Measurements from ENCODE around the gene ESRRA. TPM values are rescaled to one million over a fixed set of nuclear protein-coding genes. Genes with fewer than 3 reads are reported as not detected.

Gene ESRRA
- total and polyA plus RNA-seq, 9 of the 15 experiments (the other 6 are each of a cell fraction or from before 2014, with no cell fraction given), result 0.27 to 89.7 (median 23.7) TPM

DNA sequence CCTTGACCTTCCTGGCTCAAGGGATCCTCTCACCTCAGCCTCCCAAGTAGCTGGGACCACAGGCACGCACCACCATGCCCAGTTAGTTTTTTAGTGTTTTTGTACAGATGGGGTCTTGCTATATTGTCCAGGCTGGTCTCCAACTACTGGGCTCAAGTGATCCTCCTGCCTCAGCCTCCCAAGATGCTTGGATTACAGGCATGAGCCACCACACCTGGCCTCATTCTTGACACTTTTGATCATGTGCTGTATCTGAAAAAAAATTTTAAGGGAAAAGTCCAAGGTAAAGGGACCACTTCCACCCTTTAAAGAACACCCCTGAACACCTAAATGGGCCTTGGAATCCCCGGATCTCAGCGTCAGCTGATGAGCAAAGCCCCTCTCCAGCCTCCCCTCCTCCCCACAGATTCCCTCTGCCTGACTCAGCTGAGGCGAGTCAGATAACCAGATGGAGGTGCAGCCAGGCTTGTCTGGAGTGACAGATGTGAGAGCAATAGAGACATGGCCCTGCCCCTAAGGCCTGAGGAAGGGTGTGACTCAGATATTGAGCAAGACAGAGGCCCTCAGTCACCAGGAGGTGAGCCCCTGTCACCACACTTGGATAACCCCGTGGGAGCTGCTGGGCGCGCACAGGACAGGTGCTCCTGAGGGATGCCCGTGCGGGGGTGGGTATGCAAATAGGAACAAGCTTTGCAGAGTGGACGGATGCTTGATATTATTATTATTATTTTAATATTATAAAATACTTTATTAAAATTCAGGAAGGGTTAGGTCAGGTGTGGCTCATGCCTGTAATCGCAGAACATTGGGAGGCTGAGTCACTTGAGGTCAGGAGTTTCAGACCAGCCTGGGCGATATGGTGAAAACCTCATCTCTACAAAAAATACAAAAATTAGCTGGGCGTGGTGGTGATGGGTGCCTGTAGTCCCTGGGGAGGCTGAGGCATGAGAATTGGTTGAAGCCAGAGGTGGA, 29.7 kb downstream of the ESRRA start (continued):
- TF ChIP-seq, protein P1, sequence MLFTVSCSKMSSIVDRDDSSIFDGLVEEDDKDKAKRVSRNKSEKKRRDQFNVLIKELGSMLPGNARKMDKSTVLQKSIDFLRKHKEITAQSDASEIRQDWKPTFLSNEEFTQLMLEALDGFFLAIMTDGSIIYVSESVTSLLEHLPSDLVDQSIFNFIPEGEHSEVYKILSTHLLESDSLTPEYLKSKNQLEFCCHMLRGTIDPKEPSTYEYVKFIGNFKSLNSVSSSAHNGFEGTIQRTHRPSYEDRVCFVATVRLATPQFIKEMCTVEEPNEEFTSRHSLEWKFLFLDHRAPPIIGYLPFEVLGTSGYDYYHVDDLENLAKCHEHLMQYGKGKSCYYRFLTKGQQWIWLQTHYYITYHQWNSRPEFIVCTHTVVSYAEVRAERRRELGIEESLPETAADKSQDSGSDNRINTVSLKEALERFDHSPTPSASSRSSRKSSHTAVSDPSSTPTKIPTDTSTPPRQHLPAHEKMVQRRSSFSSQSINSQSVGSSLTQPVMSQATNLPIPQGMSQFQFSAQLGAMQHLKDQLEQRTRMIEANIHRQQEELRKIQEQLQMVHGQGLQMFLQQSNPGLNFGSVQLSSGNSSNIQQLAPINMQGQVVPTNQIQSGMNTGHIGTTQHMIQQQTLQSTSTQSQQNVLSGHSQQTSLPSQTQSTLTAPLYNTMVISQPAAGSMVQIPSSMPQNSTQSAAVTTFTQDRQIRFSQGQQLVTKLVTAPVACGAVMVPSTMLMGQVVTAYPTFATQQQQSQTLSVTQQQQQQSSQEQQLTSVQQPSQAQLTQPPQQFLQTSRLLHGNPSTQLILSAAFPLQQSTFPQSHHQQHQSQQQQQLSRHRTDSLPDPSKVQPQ (CRISPR knock-in tag; IDR thresholded peaks at IDR 0.05; ENCODE audit: borderline replicate concordance), result no peak
- peak; percentile 100 for TF ChIP-seq CEBPB (tag; IDR thresholded peaks at IDR 0.05)
- TF ChIP-seq GATAD2B (IDR thresholded peaks at IDR 0.05; ENCODE audit: borderline replicate concordance), result peak; percentile 84
- TF ChIP-seq, protein P2, sequence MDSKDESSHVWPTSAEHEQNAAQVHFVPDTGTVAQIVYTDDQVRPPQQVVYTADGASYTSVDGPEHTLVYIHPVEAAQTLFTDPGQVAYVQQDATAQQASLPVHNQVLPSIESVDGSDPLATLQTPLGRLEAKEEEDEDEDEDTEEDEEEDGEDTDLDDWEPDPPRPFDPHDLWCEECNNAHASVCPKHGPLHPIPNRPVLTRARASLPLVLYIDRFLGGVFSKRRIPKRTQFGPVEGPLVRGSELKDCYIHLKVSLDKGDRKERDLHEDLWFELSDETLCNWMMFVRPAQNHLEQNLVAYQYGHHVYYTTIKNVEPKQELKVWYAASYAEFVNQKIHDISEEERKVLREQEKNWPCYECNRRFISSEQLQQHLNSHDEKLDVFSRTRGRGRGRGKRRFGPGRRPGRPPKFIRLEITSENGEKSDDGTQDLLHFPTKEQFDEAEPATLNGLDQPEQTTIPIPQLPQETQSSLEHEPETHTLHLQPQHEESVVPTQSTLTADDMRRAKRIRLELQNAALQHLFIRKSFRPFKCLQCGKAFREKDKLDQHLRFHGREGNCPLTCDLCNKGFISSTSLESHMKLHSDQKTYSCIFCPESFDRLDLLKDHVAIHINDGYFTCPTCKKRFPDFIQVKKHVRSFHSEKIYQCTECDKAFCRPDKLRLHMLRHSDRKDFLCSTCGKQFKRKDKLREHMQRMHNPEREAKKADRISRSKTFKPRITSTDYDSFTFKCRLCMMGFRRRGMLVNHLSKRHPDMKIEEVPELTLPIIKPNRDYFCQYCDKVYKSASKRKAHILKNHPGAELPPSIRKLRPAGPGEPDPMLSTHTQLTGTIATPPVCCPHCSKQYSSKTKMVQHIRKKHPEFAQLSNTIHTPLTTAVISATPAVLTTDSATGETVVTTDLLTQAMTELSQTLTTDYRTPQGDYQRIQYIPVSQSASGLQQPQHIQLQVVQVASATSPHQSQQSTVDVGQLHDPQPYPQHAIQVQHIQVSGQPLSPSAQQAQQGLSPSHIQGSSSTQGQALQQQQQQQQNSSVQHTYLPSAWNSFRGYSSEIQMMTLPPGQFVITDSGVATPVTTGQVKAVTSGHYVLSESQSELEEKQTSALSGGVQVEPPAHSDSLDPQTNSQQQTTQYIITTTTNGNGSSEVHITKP (IDR thresholded peaks at IDR 0.05; ENCODE audit: partially characterized antibody), result peak; percentile 70
- TF ChIP-seq, protein P3, sequence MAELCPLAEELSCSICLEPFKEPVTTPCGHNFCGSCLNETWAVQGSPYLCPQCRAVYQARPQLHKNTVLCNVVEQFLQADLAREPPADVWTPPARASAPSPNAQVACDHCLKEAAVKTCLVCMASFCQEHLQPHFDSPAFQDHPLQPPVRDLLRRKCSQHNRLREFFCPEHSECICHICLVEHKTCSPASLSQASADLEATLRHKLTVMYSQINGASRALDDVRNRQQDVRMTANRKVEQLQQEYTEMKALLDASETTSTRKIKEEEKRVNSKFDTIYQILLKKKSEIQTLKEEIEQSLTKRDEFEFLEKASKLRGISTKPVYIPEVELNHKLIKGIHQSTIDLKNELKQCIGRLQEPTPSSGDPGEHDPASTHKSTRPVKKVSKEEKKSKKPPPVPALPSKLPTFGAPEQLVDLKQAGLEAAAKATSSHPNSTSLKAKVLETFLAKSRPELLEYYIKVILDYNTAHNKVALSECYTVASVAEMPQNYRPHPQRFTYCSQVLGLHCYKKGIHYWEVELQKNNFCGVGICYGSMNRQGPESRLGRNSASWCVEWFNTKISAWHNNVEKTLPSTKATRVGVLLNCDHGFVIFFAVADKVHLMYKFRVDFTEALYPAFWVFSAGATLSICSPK (IDR thresholded peaks at IDR 0.05; ENCODE audit: borderline replicate concordance), result no peak
- peak; percentile 85 for TF ChIP-seq MTA3 (IDR thresholded peaks at IDR 0.05; ENCODE audit: borderline replicate concordance)
- TF ChIP-seq ETV6 (IDR thresholded peaks at IDR 0.05; ENCODE audit: borderline replicate concordance in 1 of 2, low read depth in 2 of 2, low read length in 1 of 2), result peak in 1 of 2 experiments; percentile 61; a peak in 1 of 4 replicates
- no peak for TF ChIP-seq ETV6 (CRISPR knock-in tag; IDR thresholded peaks at IDR 0.05; ENCODE audit: borderline replicate concordance)
- TF ChIP-seq BACH1 (tag; IDR thresholded peaks at IDR 0.05), result peak; percentile 88
- peak; percentile 99 for TF ChIP-seq DACH1 (IDR thresholded peaks at IDR 0.05; ENCODE audit: partially characterized antibody)
- peak; percentile 51; the same call in 1 of the 2 replicates for TF ChIP-seq NFATC3 (IDR thresholded peaks at IDR 0.05)
- no peak for TF ChIP-seq PCBP2 (IDR thresholded peaks at IDR 0.05; ENCODE audit: low read depth, low read length, poor library complexity, severe bottlenecking)
- peak; percentile 98 for TF ChIP-seq EP300 (IDR thresholded peaks at IDR 0.05; ENCODE audit: low read length)
- peak; percentile 88 for TF ChIP-seq TOE1 (IDR thresholded peaks at IDR 0.05; ENCODE audit: borderline replicate concordance)
- TF ChIP-seq TOE1 (CRISPR knock-in tag; IDR thresholded peaks at IDR 0.05; ENCODE audit: borderline replicate concordance, low read depth), result no peak
- no peak for TF ChIP-seq ZNF79 (CRISPR knock-in tag; IDR thresholded peaks at IDR 0.05; ENCODE audit: low read depth)
- peak; percentile 68; the same call in 1 of the 2 replicates for TF ChIP-seq PTBP1 (IDR thresholded peaks at IDR 0.05; ENCODE audit: low read depth, low read length)
- TF ChIP-seq CEBPG (CRISPR knock-in tag; IDR thresholded peaks at IDR 0.05), result peak; percentile 98
- TF ChIP-seq CEBPG (tag; conservative IDR thresholded peaks at IDR 0.05 in 1 of 2, IDR thresholded peaks at IDR 0.05 in 1 of 2), result peak; percentile 97
